ENCODE measurements around the gene RC3H1.
"Not testable (repeated sequence)": the region's sequence is repeated elsewhere in the genome, so short reads cannot be mapped to it uniquely, and the experiment has no call there.

Gene RC3H1

GRCh38 chr1:174022080-174022975 lies at the start of gene RC3H1:
Gene RC3H1, minus strand, starts transcription at chr1:174022357. Its CDS starts 29,372 bp downstream, at chr1:173992985.
- peak; percentile 91 for DNase-seq (ENCODE audit: low spot score)

- no peak for DNase-seq (ENCODE audit: low spot score)
These were observed 48.5 kb upstream of the RC3H1 start for GRCh38 chr1:174070614-174071013.

- no peak for DNase-seq (ENCODE audit: low spot score)
These were observed 45.8 kb upstream of the RC3H1 start for GRCh38 chr1:174068000-174068399.

GRCh38 chr1:174060090-174060489 lies 37.9 kb upstream of the RC3H1 start:
- DNase-seq (ENCODE audit: low spot score): no peak

GRCh38 chr1:174058624-174059023 lies 36.5 kb upstream of the RC3H1 start:
- DNase-seq (ENCODE audit: low spot score): no peak

- not testable (repeated sequence) for DNase-seq (ENCODE audit: low spot score)
These were observed 34.5 kb upstream of the RC3H1 start for GRCh38 chr1:174056609-174057008.

- not testable (repeated sequence) for DNase-seq (ENCODE audit: low spot score)
These were observed 33.6 kb upstream of the RC3H1 start for GRCh38 chr1:174055797-174056196.

- no peak for DNase-seq (ENCODE audit: low spot score)
These were observed 31.7 kb upstream of the RC3H1 start for GRCh38 chr1:174053826-174054225.

- DNase-seq (ENCODE audit: low spot score): no peak
These were observed 30.5 kb upstream of the RC3H1 start for GRCh38 chr1:174052621-174053020.

GRCh38 chr1:174051956-174052355 lies 29.8 kb upstream of the RC3H1 start:
- no peak for DNase-seq (ENCODE audit: low spot score)

- DNase-seq (ENCODE audit: low spot score): no peak
These were observed 27.4 kb upstream of the RC3H1 start for GRCh38 chr1:174049514-174049913.

GRCh38 chr1:174044418-174045222 lies 22.5 kb upstream of the RC3H1 start:
- no peak for DNase-seq (ENCODE audit: low spot score)

- not testable (repeated sequence) for DNase-seq (ENCODE audit: low spot score)
These were observed 20.4 kb upstream of the RC3H1 start for GRCh38 chr1:174042509-174042908.

- no peak for DNase-seq (ENCODE audit: low spot score)
These were observed 19.2 kb upstream of the RC3H1 start for GRCh38 chr1:174041369-174041768.

- DNase-seq (ENCODE audit: low spot score): no peak
These were observed 18.2 kb upstream of the RC3H1 start for GRCh38 chr1:174040387-174040786.

GRCh38 chr1:174039027-174039426 lies 16.9 kb upstream of the RC3H1 start:
- no peak for DNase-seq (ENCODE audit: low spot score)

GRCh38 chr1:174036798-174037197 lies 14.6 kb upstream of the RC3H1 start:
- DNase-seq (ENCODE audit: low spot score): no peak

GRCh38 chr1:174036204-174036603 lies 14.0 kb upstream of the RC3H1 start:
- DNase-seq (ENCODE audit: low spot score): no peak

GRCh38 chr1:174032671-174033222 lies 10.6 kb upstream of the RC3H1 start:
- DNase-seq (ENCODE audit: low spot score): no peak

- DNase-seq (ENCODE audit: low spot score): no peak
These were observed 8.9 kb upstream of the RC3H1 start for GRCh38 chr1:174031099-174031498.

- DNase-seq (ENCODE audit: low spot score): no peak
These were observed 6.3 kb upstream of the RC3H1 start for GRCh38 chr1:174028495-174028894.

GRCh38 chr1:174023440-174023839 lies 1.3 kb upstream of the RC3H1 start:
- no peak for DNase-seq (ENCODE audit: low spot score)

GRCh38 chr1:174022976-174023277 lies 770 bp upstream of the RC3H1 start:
- DNase-seq (ENCODE audit: low spot score): no peak

All from left forelimb (tissue), 1 donor.